ENCODE measurements around the gene SORT1. TPM values are rescaled to one million over a fixed set of nuclear protein-coding genes. Genes with fewer than 3 reads are reported as not detected.

The SORT1 gene
- total RNA-seq, 2 experiments from 2014 or later: 21.8 to 45.5 TPM

- H3K4me1 ChIP-seq (ENCODE audit: insufficient read depth, low read length, poor library complexity, severe bottlenecking): peaks cover 46% of the 10 kb centered on the region
- ChIA-PET CTCF (ENCODE audit: unreplicated experiment) (no interaction called here), POLR2A (interaction anchor here (1.3 to 3.2 kb wide), 3 partner anchors 8 to 101 kb away, joined by 3 to 21 read pairs (median 6); partner anchors contain the start of genes PSRC1 and SORT1)
- H4K20me1 ChIP-seq (ENCODE audit: insufficient read depth, low read length): no peaks in the 10 kb centered on the region
- TF ChIP-seq CTCF (conservative IDR thresholded peaks at IDR 0.05; ENCODE audit: low read length): no peak
- no peak for TF ChIP-seq EZH2phosphoT487 (IDR thresholded peaks at IDR 0.05; ENCODE audit: borderline replicate concordance, low read depth, low read length)
- no TSS peak for BruUV-seq (replicated peaks)
- H3K79me2 ChIP-seq (ENCODE audit: insufficient read depth, low read depth, low read length): peaks cover 90% of the 10 kb centered on the region
- peaks cover 34% of the 10 kb centered on the region for H3K36me3 ChIP-seq (ENCODE audit: insufficient read depth, low read length)
- H3K4me2 ChIP-seq (ENCODE audit: low read length): no peak overlapping the region
- no peak overlapping the region for H2AFZ ChIP-seq (ENCODE audit: low read length)
- no peak overlapping the region for H3K4me3 ChIP-seq (ENCODE audit: low read depth, low read length, poor library complexity, severe bottlenecking)
- intact Hi-C loops (cut with micrococcal nuclease; ENCODE audit: unreplicated experiment): no loop called here
- H3K9me2 ChIP-seq (ENCODE audit: insufficient read depth, low read length): no peaks in the 10 kb centered on the region
- no peak for DNase-seq (ENCODE audit: low spot score)
- peaks cover 14% of the 10 kb centered on the region; the same call in 1 of the 2 replicates for H3K9me3 ChIP-seq (ENCODE audit: low read length)
- H3K27ac ChIP-seq (ENCODE audit: low read depth, low read length, poor library complexity, severe bottlenecking): no peak overlapping the region
These were observed 13.9 kb downstream of the SORT1 start for GRCh38 chr1:109383854-109384253.

GRCh38 chr1:109383087-109383779 lies 14.5 kb downstream of the SORT1 start:
- peaks cover 42% of the 10 kb centered on the region for H3K4me1 ChIP-seq (ENCODE audit: insufficient read depth, low read length, poor library complexity, severe bottlenecking)
- no peak for DNase-seq (ENCODE audit: low spot score)
- no peaks in the 10 kb centered on the region for H3K9me2 ChIP-seq (ENCODE audit: insufficient read depth, low read length)
- POLR2A ChIA-PET: interaction anchor here (1.3 to 3.2 kb wide), 3 partner anchors 9 to 101 kb away, joined by 3 to 21 read pairs (median 6); partner anchors contain the start of genes PSRC1 and SORT1
- peaks cover 86% of the 10 kb centered on the region for H3K79me2 ChIP-seq (ENCODE audit: insufficient read depth, low read depth, low read length)
- no peak overlapping the region for H3K4me2 ChIP-seq (ENCODE audit: low read length)
- no peak overlapping the region for H3K4me3 ChIP-seq (ENCODE audit: low read depth, low read length, poor library complexity, severe bottlenecking)
- peaks cover 32% of the 10 kb centered on the region for H3K36me3 ChIP-seq (ENCODE audit: insufficient read depth, low read length)
- peaks cover 14% of the 10 kb centered on the region; the same call in 1 of the 2 replicates for H3K9me3 ChIP-seq (ENCODE audit: low read length)
- H4K20me1 ChIP-seq (ENCODE audit: insufficient read depth, low read length): no peaks in the 10 kb centered on the region
- BruUV-seq (replicated peaks): no TSS peak
- intact Hi-C loops (cut with micrococcal nuclease; ENCODE audit: unreplicated experiment): no loop called here
- H2AFZ ChIP-seq (ENCODE audit: low read length): no peak overlapping the region
- CTCF ChIA-PET (ENCODE audit: unreplicated experiment): no interaction called here
- peak overlapping the region; percentile 1 for H3K27ac ChIP-seq (ENCODE audit: low read depth, low read length, poor library complexity, severe bottlenecking)
- no peak for TF ChIP-seq CTCF (conservative IDR thresholded peaks at IDR 0.05; ENCODE audit: low read length)
- no peak for TF ChIP-seq EZH2phosphoT487 (IDR thresholded peaks at IDR 0.05; ENCODE audit: borderline replicate concordance, low read depth, low read length)

- peaks cover 50% of the 10 kb centered on the region for H3K4me1 ChIP-seq (ENCODE audit: insufficient read depth, low read length, poor library complexity, severe bottlenecking)
- peak overlapping the region; percentile 15; the same call in 1 of the 2 replicates for H3K4me2 ChIP-seq (ENCODE audit: low read length)
- intact Hi-C loops (cut with micrococcal nuclease; ENCODE audit: unreplicated experiment): no loop called here
- no peak for DNase-seq (ENCODE audit: low spot score)
- no peaks in the 10 kb centered on the region for H4K20me1 ChIP-seq (ENCODE audit: insufficient read depth, low read length)
- H3K9me2 ChIP-seq (ENCODE audit: insufficient read depth, low read length): no peaks in the 10 kb centered on the region
- ChIA-PET CTCF (ENCODE audit: unreplicated experiment) (no interaction called here), POLR2A (interaction anchor here (0.6 to 3.2 kb wide), 4 partner anchors 8 to 35 kb away, joined by 4 to 21 read pairs (median 7); no protein-coding TSS in a partner anchor)
- no peak overlapping the region for H2AFZ ChIP-seq (ENCODE audit: low read length)
- H3K27ac ChIP-seq (ENCODE audit: low read depth, low read length, poor library complexity, severe bottlenecking): no peak overlapping the region
- peaks cover 32% of the 10 kb centered on the region for H3K36me3 ChIP-seq (ENCODE audit: insufficient read depth, low read length)
- no TSS peak for BruUV-seq (replicated peaks)
- peaks cover 14% of the 10 kb centered on the region; the same call in 1 of the 2 replicates for H3K9me3 ChIP-seq (ENCODE audit: low read length)
- no peak overlapping the region for H3K4me3 ChIP-seq (ENCODE audit: low read depth, low read length, poor library complexity, severe bottlenecking)
- TF ChIP-seq CTCF (conservative IDR thresholded peaks at IDR 0.05; ENCODE audit: low read length): no peak
- H3K79me2 ChIP-seq (ENCODE audit: insufficient read depth, low read depth, low read length): peaks cover 78% of the 10 kb centered on the region
These were observed 16.1 kb downstream of the SORT1 start for GRCh38 chr1:109381573-109381972.
